OCI-LY7 (cell line): ENCODE data around the gene CKMT2.

Experiments
- EZH2phosphoT487 ChIP-seq: fragments of 200-600 bp; sonication (generic); IDR thresholded peaks from 2 replicates; pipeline ENCODE4 v1.6.1; 2018; ENCODE audit warnings: low read depth, borderline replicate concordance, mild to moderate bottlenecking, mixed run types, antibody characterized with exemption, low read length, moderate library complexity, mixed read lengths
- TF ChIP-seq, protein P1 (sequence below): fragments of 200-600 bp; sonication (generic); conservative IDR thresholded peaks from 2 replicates; pipeline ENCODE4 v1.5.1; 2014; ENCODE audit warnings: mild to moderate bottlenecking, antibody characterized with exemption, low read length, moderate library complexity, mixed read lengths

DNA sequence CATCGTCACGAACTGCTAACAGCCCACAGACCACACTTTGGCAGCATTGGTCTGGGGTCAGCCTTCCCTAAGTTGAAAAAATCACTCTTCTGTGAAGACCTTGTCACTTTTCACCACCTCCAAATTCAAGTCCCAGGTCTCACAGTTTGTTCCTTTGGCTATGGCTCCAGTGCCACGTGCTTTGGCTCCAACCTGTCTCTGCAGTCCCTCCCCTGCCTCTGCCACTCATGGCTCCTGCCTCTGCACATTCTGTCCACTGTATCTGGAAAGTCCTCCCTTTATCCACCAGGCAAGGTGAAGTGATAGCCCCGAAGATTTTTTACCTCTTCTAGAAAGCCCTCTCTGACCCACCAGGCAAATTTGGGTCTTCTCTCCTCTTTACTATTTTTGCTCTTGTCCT lies 5.3 kb downstream of the CKMT2 start:
- TF ChIP-seq, protein P1, sequence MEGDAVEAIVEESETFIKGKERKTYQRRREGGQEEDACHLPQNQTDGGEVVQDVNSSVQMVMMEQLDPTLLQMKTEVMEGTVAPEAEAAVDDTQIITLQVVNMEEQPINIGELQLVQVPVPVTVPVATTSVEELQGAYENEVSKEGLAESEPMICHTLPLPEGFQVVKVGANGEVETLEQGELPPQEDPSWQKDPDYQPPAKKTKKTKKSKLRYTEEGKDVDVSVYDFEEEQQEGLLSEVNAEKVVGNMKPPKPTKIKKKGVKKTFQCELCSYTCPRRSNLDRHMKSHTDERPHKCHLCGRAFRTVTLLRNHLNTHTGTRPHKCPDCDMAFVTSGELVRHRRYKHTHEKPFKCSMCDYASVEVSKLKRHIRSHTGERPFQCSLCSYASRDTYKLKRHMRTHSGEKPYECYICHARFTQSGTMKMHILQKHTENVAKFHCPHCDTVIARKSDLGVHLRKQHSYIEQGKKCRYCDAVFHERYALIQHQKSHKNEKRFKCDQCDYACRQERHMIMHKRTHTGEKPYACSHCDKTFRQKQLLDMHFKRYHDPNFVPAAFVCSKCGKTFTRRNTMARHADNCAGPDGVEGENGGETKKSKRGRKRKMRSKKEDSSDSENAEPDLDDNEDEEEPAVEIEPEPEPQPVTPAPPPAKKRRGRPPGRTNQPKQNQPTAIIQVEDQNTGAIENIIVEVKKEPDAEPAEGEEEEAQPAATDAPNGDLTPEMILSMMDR: no peak
- no peak for TF ChIP-seq EZH2phosphoT487
